ENCODE measurements around the gene SF1.

SF1 gene

GRCh38 chr11:64723117-64723906 is 55.0 kb downstream of the SF1 start, which contains the start of gene NRXN2:
Gene NRXN2, minus strand, starts transcription at chr11:64723197. Its CDS starts 9,498 bp downstream, at chr11:64713699.
- peak; percentile 93 for DNase-seq

GRCh38 chr11:64722141-64723065 is 55.9 kb downstream of the SF1 start:
- no peak for DNase-seq

GRCh38 chr11:64721359-64721699 is 57.0 kb downstream of the SF1 start:
- no peak for DNase-seq

GRCh38 chr11:64720640-64721358 is 57.5 kb downstream of the SF1 start:
- no peak for DNase-seq

GRCh38 chr11:64720167-64720566 is 58.2 kb downstream of the SF1 start:
- no peak for DNase-seq

- DNase-seq: no peak
These were observed 58.9 kb downstream of the SF1 start for GRCh38 chr11:64719406-64719805.

GRCh38 chr11:64718780-64719124 is 59.6 kb downstream of the SF1 start:
- DNase-seq: no peak

GRCh38 chr11:64718084-64718779 is 60.1 kb downstream of the SF1 start:
- no peak for DNase-seq

GRCh38 chr11:64717268-64717578 is 61.1 kb downstream of the SF1 start:
- DNase-seq: no peak

GRCh38 chr11:64716473-64717267 is 61.7 kb downstream of the SF1 start:
- no peak for DNase-seq

- no peak for DNase-seq
These were observed 62.4 kb downstream of the SF1 start for GRCh38 chr11:64715756-64716472.

- DNase-seq: no peak
These were observed 63.2 kb downstream of the SF1 start for GRCh38 chr11:64715110-64715509.

- no peak for DNase-seq
These were observed 63.7 kb downstream of the SF1 start for GRCh38 chr11:64714666-64715065.
